ENCODE results near the gene CST1. TPM values are rescaled to one million over a fixed set of nuclear protein-coding genes. Genes with fewer than 3 reads are reported as not detected.

Gene CST1
- total RNA-seq, 4 donors from 2014 or later, result not detected

DNA sequence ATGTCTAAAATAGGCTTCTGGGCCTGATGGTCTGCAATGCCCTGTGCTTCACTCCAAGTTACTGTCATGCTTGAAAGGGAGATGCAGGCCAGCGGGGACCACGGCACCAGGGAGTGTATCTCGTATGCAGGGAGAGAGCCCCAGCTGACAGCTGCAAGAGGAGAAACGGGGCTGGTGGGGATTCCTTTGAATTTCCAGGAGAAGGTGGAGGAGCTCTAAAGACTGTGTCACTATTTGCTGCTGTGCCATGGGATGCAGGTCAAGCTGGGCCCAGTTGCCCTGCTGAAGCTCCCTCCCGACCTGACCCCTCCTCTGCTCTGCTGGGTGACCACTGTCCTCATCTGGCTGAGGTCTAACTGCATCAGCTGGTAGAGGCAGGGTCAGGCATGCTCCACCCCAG lies 989 bp downstream of the CST1 start:
- TF ChIP-seq CTCF (IDR thresholded peaks at IDR 0.05; ENCODE audit: low read depth), result no peak

- TF ChIP-seq CTCF (IDR thresholded peaks at IDR 0.05; ENCODE audit: low read depth), result no peak
These were observed 4.4 kb downstream of the CST1 start for GRCh38 chr20:23746321-23746720.

- TF ChIP-seq CTCF (IDR thresholded peaks at IDR 0.05; ENCODE audit: low read depth), result no peak
These were observed 5.5 kb downstream of the CST1 start for GRCh38 chr20:23745247-23745646.

GRCh38 chr20:23744817-23745216 lies 5.9 kb downstream of the CST1 start:
- TF ChIP-seq CTCF (IDR thresholded peaks at IDR 0.05; ENCODE audit: low read depth), result no peak

DNA sequence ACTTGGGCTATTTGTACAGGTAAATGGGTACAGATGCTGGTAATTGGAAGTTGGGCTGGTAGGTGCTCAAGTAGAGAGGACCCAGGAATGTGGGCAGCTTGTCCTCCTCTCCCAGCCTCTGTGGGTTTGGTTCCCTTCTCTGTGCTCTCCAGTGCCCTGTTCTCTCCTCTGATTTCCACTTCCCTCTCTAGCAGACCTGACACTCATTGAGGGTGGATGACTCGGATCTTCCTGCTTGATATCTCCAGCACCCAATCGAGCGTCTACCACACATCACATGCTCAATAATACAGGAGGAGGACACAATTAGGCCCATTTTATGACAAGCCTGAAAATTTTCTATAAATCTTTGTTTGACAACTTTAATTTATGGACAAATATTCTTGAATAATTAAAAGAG lies 23.7 kb downstream of the CST1 start:
- TF ChIP-seq CTCF (IDR thresholded peaks at IDR 0.05; ENCODE audit: low read depth), result no peak

DNA sequence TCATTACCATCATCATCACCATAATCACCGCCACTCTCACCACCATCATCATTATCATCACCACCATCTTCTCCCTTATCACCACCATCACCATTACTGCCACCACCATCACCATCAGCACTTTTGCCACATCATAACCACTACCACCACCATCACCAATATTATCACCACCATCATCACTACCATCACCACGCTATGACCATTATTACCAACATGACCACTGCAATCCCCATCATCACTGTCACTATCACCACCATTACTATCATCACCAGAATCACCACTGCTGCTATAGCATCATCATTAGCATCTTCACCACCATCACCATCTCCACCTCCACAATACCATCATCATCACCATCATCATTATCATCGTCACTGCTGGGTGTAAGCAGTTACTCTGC lies 25.6 kb downstream of the CST1 start:
- no peak for TF ChIP-seq CTCF (IDR thresholded peaks at IDR 0.05; ENCODE audit: low read depth)

DNA sequence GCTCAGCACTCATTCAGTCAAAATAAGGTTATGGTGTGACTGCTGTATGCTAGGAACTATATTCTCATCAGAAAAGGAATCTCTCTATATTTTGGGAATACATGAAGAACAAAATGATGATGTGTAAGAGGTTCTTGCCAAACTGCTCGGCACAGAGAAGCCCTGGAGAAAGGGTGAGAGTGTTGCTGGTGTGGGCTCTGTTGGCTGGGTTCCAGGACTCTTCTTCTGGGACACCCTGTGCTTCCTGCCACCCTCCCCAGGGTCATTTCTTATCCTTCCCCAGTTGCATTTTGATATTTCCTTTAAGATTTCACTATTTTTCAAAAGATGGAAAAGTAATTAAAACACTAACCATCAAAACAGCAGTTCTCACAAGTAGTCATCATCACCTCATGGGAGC lies 28.8 kb downstream of the CST1 start:
- TF ChIP-seq CTCF (IDR thresholded peaks at IDR 0.05; ENCODE audit: low read depth), result no peak

DNA sequence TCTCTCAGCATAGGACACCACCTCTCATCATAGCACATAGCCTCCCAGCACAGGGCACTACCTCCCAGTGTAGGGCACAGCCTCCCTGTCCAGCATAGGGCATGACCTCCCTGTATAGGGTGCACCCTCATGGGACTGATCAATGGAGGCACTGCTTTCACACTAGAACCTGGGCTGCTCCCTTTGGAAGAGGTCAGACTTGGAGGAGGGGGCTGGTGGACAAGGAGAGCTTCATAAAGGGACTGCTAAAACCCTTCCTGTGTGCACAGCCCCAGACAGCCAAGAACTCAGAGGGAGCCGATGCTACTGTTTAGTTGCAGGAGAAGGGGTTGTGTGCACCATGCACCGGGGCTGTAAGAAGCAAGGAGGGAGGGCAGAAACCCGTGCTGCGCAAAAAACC lies 40.0 kb downstream of the CST1 start:
- TF ChIP-seq CTCF (IDR thresholded peaks at IDR 0.05; ENCODE audit: low read depth), result no peak
